Measurements from ENCODE around the gene NPEPPS.

Gene NPEPPS

GRCh38 chr17:47603830-47604597 is 73.1 kb downstream of the NPEPPS start:
- Histone ChIP-seq H3K27ac (peak overlapping the region; percentile 27; the same call in 1 of the 2 replicates), H3K79me2 (ENCODE audit: insufficient read depth, low read depth) (no peaks in the 10 kb centered on the region), H3K4me3 (IDR thresholded peaks at IDR 0.05; ENCODE audit: insufficient read depth, low read depth, low read length) (no peak overlapping the region), H2AFZ (ENCODE audit: low read depth) (no peak overlapping the region), H3K9ac (no peak overlapping the region), H3K36me3 (ENCODE audit: insufficient read depth) (peaks cover 3% of the 10 kb centered on the region; the same call in 1 of the 2 replicates), H3K27me3 (ENCODE audit: insufficient read depth, low read depth) (no peaks in the 10 kb centered on the region), H4K20me1 (ENCODE audit: insufficient read depth) (no peaks in the 10 kb centered on the region), H3K4me1 (ENCODE audit: low read depth, poor library complexity, severe bottlenecking) (peaks cover 70% of the 10 kb centered on the region), H3K4me2 (peak overlapping the region; percentile 18; the same call in 1 of the 2 replicates)
- no peak for TF ChIP-seq CTCF (conservative IDR thresholded peaks at IDR 0.05; ENCODE audit: low read depth, low read length)

- H3K36me3 ChIP-seq (ENCODE audit: insufficient read depth): peaks cover 3% of the 10 kb centered on the region; the same call in 1 of the 2 replicates
- H4K20me1 ChIP-seq (ENCODE audit: insufficient read depth): no peaks in the 10 kb centered on the region
- peak overlapping the region; percentile 27; the same call in 1 of the 2 replicates for H3K27ac ChIP-seq
- H2AFZ ChIP-seq (ENCODE audit: low read depth): no peak overlapping the region
- H3K27me3 ChIP-seq (ENCODE audit: insufficient read depth, low read depth): no peaks in the 10 kb centered on the region
- H3K4me1 ChIP-seq (ENCODE audit: low read depth, poor library complexity, severe bottlenecking): peaks cover 75% of the 10 kb centered on the region
- no peaks in the 10 kb centered on the region for H3K79me2 ChIP-seq (ENCODE audit: insufficient read depth, low read depth)
- H3K4me3 ChIP-seq (IDR thresholded peaks at IDR 0.05; ENCODE audit: insufficient read depth, low read depth, low read length): no peak overlapping the region
- no peak for TF ChIP-seq CTCF (conservative IDR thresholded peaks at IDR 0.05; ENCODE audit: low read depth, low read length)
- H3K9ac ChIP-seq: no peak overlapping the region
- H3K4me2 ChIP-seq: peak overlapping the region; percentile 18; the same call in 1 of the 2 replicates
Measured at GRCh38 chr17:47604598-47604927, 73.7 kb downstream of the NPEPPS start.

- TF ChIP-seq CTCF (conservative IDR thresholded peaks at IDR 0.05; ENCODE audit: low read depth, low read length): no peak
- Histone ChIP-seq H3K4me3 (IDR thresholded peaks at IDR 0.05; ENCODE audit: insufficient read depth, low read depth, low read length) (no peak overlapping the region), H3K27ac (peak overlapping the region; percentile 27; the same call in 1 of the 2 replicates), H4K20me1 (ENCODE audit: insufficient read depth) (no peaks in the 10 kb centered on the region), H3K79me2 (ENCODE audit: insufficient read depth, low read depth) (no peaks in the 10 kb centered on the region), H3K27me3 (ENCODE audit: insufficient read depth, low read depth) (no peaks in the 10 kb centered on the region), H2AFZ (ENCODE audit: low read depth) (no peak overlapping the region), H3K4me2 (peak overlapping the region; percentile 18; the same call in 1 of the 2 replicates), H3K9ac (no peak overlapping the region), H3K36me3 (ENCODE audit: insufficient read depth) (peaks cover 3% of the 10 kb centered on the region; the same call in 1 of the 2 replicates), H3K4me1 (ENCODE audit: low read depth, poor library complexity, severe bottlenecking) (peaks cover 80% of the 10 kb centered on the region)
Measured at GRCh38 chr17:47605011-47605410, 74.1 kb downstream of the NPEPPS start.

- H3K27me3 ChIP-seq (ENCODE audit: insufficient read depth, low read depth): no peaks in the 10 kb centered on the region
- TF ChIP-seq CTCF (conservative IDR thresholded peaks at IDR 0.05; ENCODE audit: low read depth, low read length): no peak
- H3K4me3 ChIP-seq (IDR thresholded peaks at IDR 0.05; ENCODE audit: insufficient read depth, low read depth, low read length): no peak overlapping the region
- peaks cover 3% of the 10 kb centered on the region; the same call in 1 of the 2 replicates for H3K36me3 ChIP-seq (ENCODE audit: insufficient read depth)
- no peak overlapping the region for H2AFZ ChIP-seq (ENCODE audit: low read depth)
- peak overlapping the region; percentile 52; the same call in 1 of the 2 replicates for H3K4me2 ChIP-seq
- no peaks in the 10 kb centered on the region for H3K79me2 ChIP-seq (ENCODE audit: insufficient read depth, low read depth)
- H3K9ac ChIP-seq: peak overlapping the region; percentile 11; the same call in 1 of the 2 replicates
- H3K27ac ChIP-seq: peak overlapping the region; percentile 60; the same call in 1 of the 2 replicates
- peaks cover 97% of the 10 kb centered on the region for H3K4me1 ChIP-seq (ENCODE audit: low read depth, poor library complexity, severe bottlenecking)
- no peaks in the 10 kb centered on the region for H4K20me1 ChIP-seq (ENCODE audit: insufficient read depth)
Measured at GRCh38 chr17:47607481-47607880, 76.6 kb downstream of the NPEPPS start.

Measured in KMS-11 (cell line).